Cardiac muscle cell (in vitro differentiated cells and primary cell): Measurements from ENCODE around the gene UCK2. TPM values are rescaled to one million over a fixed set of nuclear protein-coding genes. Genes with fewer than 3 reads are reported as not detected.

Source experiments
- DNase-seq, 2 donors: peaks; one replicate each; pipeline versions ENCODE4 v3.0.0 to v3.0.0-alpha.2; 2010 to 2017; ENCODE audit warnings: low read depth in 1 of 2, low spot score in 1 of 2
- H3K27ac ChIP-seq: fragments of 200-600 bp; sonication (generic); 2 replicates; pipeline ENCODE4 v1.5.1; 2016
- H3K27me3 ChIP-seq: fragments of 200-600 bp; sonication (generic); 2 replicates; pipeline ENCODE4 v1.6.0; 2016; ENCODE audit warnings: control low read depth
- H3K36me3 ChIP-seq: fragments of 200-600 bp; sonication (generic); 2 replicates; pipeline ENCODE4 v1.5.1; 2016; ENCODE audit warnings: control low read depth
- H3K4me1 ChIP-seq: fragments of 200-600 bp; sonication (generic); 2 replicates; pipeline ENCODE4 v1.8.1; 2017; ENCODE audit warnings: low read depth, mild to moderate bottlenecking, mixed run types
- H3K4me3 ChIP-seq: fragments of 200-600 bp; sonication (generic); 2 replicates; pipeline ENCODE4 v1.5.1; 2016; ENCODE audit warnings: mild to moderate bottlenecking
- H3K9me3 ChIP-seq: fragments of 200-600 bp; sonication (generic); 2 replicates; pipeline ENCODE4 v1.5.1; 2017; ENCODE audit warnings: low read depth, mild to moderate bottlenecking, control low read depth
- CTCF ChIP-seq: IDR thresholded peaks from 2 replicates; pipeline ENCODE4 v1.5.1; 2012; ENCODE audit warnings: low read depth, mild to moderate bottlenecking, low read length
- polyA plus RNA-seq: library from polyadenylated mRNA; unstranded; fragments of >200 nt; fragmentation: Nextera tagmentation; extraction: Ambion mirVana; gene quantifications from 2 replicates; pipeline ENCODE4 v1.2.1, GENCODE V29; 2016
- total RNA-seq: library from RNA; depleted of rRNA; stranded (reverse); fragments of >200 nt; gene quantifications from 2 replicates; pipeline ENCODE4 v1.2.3, GENCODE V29; 2016

UCK2 gene
- total and polyA plus RNA-seq, 2 experiments from 2014 or later = 19.0 to 29.6 TPM

GRCh38 chr1:165836664-165837482 lies 9.5 kb downstream of the UCK2 start:
- peaks cover 19% of the 10 kb centered on the region for H3K27me3 ChIP-seq
- TF ChIP-seq CTCF = no peak
- H3K4me3 ChIP-seq = no peak overlapping the region
- H3K9me3 ChIP-seq = no peaks in the 10 kb centered on the region
- peak in 1 of 2 donors; percentile 34 for DNase-seq
- no peaks in the 10 kb centered on the region for H3K4me1 ChIP-seq
- H3K27ac ChIP-seq = no peak overlapping the region
- no peaks in the 10 kb centered on the region for H3K36me3 ChIP-seq

DNA sequence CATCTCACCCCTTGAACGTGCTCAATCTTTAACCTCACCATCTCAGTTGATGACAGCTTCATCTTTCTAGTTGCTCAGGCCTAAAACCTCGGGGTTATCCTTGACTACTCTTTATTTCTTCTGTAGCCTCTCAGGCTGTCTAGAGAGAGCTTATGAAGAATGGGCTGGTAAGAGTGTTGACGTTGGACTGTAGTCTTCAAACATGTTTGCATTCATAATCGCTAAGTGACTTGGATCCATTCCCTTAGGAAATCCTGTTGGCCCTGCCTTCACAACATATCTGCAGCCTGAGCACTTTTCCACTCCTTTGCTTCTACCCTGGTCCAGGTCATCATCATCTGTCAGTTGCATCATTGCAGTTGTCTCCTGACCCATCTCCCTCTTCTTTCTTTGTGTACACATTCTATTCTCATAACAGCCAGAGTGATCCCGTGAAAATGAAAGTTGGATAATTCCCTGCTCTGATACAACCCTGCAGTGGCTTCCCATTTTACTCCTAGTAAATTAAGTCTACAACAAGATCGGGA lies 10.5 kb downstream of the UCK2 start:
- TF ChIP-seq CTCF = no peak

DNA sequence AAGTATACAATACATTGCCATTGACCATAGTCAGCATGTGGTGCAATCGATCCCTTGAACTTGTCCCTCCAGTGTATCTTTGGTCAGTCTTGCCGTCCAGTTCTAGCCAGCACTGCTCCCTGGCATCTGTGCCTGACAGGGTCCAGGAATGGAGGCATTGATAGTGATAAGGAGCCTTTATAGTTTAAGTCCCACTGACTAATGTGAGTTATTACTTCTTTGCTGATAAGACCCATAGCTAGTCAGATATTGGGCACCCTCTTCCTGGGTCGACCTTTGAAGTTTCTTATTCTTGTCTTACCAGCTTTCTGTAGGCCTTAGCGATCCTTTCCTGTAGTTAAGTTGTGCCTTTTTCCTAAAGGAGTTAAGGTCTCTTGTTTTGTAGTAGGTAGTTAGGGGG lies 13.0 kb downstream of the UCK2 start:
- H3K4me3 ChIP-seq = no peak overlapping the region
- DNase-seq = no peak
- H3K27ac ChIP-seq = no peak overlapping the region
- H3K4me1 ChIP-seq = no peaks in the 10 kb centered on the region
- no peaks in the 10 kb centered on the region for H3K9me3 ChIP-seq
- H3K36me3 ChIP-seq = no peaks in the 10 kb centered on the region
- no peak for TF ChIP-seq CTCF
- H3K27me3 ChIP-seq = peaks cover 36% of the 10 kb centered on the region

More for the DNA sequence above, 10.5 kb downstream of the UCK2 start:
- Histone ChIP-seq H3K4me3 (no peak overlapping the region), H3K27ac (no peak overlapping the region), H3K4me1 (no peaks in the 10 kb centered on the region), H3K27me3 (peaks cover 19% of the 10 kb centered on the region), H3K9me3 (no peaks in the 10 kb centered on the region), H3K36me3 (no peaks in the 10 kb centered on the region)
- DNase-seq = no peak

DNA sequence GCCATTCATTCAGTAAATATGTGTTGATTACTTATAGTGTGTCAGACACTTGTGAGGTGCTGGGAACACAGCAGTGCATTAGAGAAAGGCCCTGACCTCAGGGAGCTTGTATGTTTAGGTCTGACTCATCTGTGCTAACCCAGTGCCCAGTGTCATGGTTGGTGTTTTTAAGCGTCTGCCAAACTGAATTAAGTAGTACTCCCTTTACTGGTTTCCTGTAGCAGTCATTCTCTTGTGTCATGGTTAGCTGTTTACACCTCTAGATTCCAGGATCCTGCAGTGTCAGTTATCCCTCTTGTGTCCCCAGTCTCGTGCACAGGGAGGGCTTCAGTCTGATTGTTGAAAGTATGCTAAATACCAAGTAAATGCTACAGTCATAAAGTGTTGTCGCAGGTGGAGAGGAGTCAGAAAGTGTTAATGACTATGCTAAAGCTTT lies 14.2 kb downstream of the UCK2 start:
- peaks cover 41% of the 10 kb centered on the region for H3K27me3 ChIP-seq
- no peak overlapping the region for H3K4me3 ChIP-seq
- no peak overlapping the region for H3K27ac ChIP-seq
- TF ChIP-seq CTCF = no peak
- H3K4me1 ChIP-seq = no peaks in the 10 kb centered on the region
- peak in 1 of 2 donors; percentile 31 for DNase-seq
- H3K9me3 ChIP-seq = no peaks in the 10 kb centered on the region
- H3K36me3 ChIP-seq = no peaks in the 10 kb centered on the region

- Histone ChIP-seq H3K27ac (no peak overlapping the region), H3K9me3 (no peaks in the 10 kb centered on the region), H3K4me1 (no peaks in the 10 kb centered on the region), H3K27me3 (peaks cover 41% of the 10 kb centered on the region), H3K4me3 (no peak overlapping the region), H3K36me3 (no peaks in the 10 kb centered on the region)
- no peak for DNase-seq
- TF ChIP-seq CTCF = no peak
These were observed 14.7 kb downstream of the UCK2 start for GRCh38 chr1:165842023-165842670.
